ENCODE data around the gene ZNF76.

The ZNF76 gene

GRCh38 chr6:35318196-35319171 lies 58.9 kb downstream of the ZNF76 start:
- Histone ChIP-seq H3K4me3 (ENCODE audit: insufficient read depth, low read length, poor library complexity, severe bottlenecking) (no peak overlapping the region), H3K4me2 (ENCODE audit: low read depth, low read length, poor library complexity, severe bottlenecking) (no peak overlapping the region), H3K36me3 (ENCODE audit: low read length) (no peaks in the 10 kb centered on the region; the same call in 1 of the 2 replicates), H3K27me3 (ENCODE audit: low read length) (no peaks in the 10 kb centered on the region), H3K27ac (ENCODE audit: low read depth, low read length) (no peak overlapping the region), H3K9me3 (ENCODE audit: insufficient read depth, low read length) (no peaks in the 10 kb centered on the region), H3K9ac (ENCODE audit: low read length) (no peak overlapping the region), H3K9me2 (replicated peaks; ENCODE audit: insufficient read depth, low read length) (no peaks in the 10 kb centered on the region), H4K20me1 (ENCODE audit: low read depth, low read length) (no peaks in the 10 kb centered on the region), H2AFZ (ENCODE audit: low read depth, low read length, severe bottlenecking) (no peak overlapping the region), H3F3A (ENCODE audit: insufficient read depth) (peaks cover 6% of the 10 kb centered on the region; the same call in 1 of the 2 replicates), H3K79me2 (ENCODE audit: insufficient read depth, low read length) (no peaks in the 10 kb centered on the region)
- TF ChIP-seq EZH2phosphoT487 (conservative IDR thresholded peaks at IDR 0.05; ENCODE audit: low read length) (no peak), CTCF (IDR thresholded peaks at IDR 0.05; ENCODE audit: insufficient read depth, low read length, poor library complexity, severe bottlenecking) (no peak)

DNA sequence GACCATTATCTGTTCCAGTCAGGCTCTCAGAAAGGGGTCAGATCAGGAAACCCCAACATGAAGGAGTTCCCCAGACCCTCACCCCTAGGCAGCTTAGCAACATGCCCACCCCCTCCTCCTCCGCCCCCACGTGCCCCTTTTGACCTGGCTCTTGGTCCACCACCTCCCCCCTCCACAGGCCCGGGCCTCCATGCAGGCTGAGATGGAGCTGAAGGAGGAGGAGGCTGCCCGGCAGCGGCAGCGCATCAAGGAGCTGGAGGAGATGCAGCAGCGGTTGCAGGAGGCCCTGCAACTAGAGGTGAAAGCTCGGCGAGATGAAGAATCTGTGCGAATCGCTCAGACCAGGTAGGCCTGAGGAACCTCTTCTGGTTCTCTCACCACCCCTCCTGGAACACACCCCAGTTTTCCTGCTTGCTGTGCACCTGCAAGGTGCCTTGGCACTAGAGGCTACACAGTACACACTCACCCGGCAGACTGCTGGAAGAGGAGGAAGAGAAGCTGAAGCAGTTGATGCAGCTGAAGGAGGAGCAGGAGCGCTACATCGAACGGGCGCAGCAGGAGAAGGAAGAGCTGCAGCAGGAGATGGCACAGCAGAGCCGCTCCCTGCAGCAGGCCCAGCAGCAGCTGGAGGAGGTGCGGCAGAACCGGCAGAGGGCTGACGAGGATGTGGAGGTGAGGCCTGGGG lies 60.0 kb downstream of the ZNF76 start:
- no peak overlapping the region for H3K4me3 ChIP-seq (ENCODE audit: insufficient read depth, low read length, poor library complexity, severe bottlenecking)
- H3K9me3 ChIP-seq (ENCODE audit: insufficient read depth, low read length) = no peaks in the 10 kb centered on the region
- no peaks in the 10 kb centered on the region; the same call in 1 of the 2 replicates for H3K36me3 ChIP-seq (ENCODE audit: low read length)
- H3K79me2 ChIP-seq (ENCODE audit: insufficient read depth, low read length) = no peaks in the 10 kb centered on the region
- H2AFZ ChIP-seq (ENCODE audit: low read depth, low read length, severe bottlenecking) = no peak overlapping the region
- no peaks in the 10 kb centered on the region for H3K27me3 ChIP-seq (ENCODE audit: low read length)
- no peak overlapping the region for H3K9ac ChIP-seq (ENCODE audit: low read length)
- 0 out of 2 replicates have a peak, but pooled peaks cover 4% of the 10 kb centered on the region for H3F3A ChIP-seq (ENCODE audit: insufficient read depth)
- TF ChIP-seq CTCF (IDR thresholded peaks at IDR 0.05; ENCODE audit: insufficient read depth, low read length, poor library complexity, severe bottlenecking) = no peak
- no peak for TF ChIP-seq EZH2phosphoT487 (conservative IDR thresholded peaks at IDR 0.05; ENCODE audit: low read length)
- no peak overlapping the region for H3K27ac ChIP-seq (ENCODE audit: low read depth, low read length)
- H3K9me2 ChIP-seq (replicated peaks; ENCODE audit: insufficient read depth, low read length) = no peaks in the 10 kb centered on the region
- H3K4me2 ChIP-seq (ENCODE audit: low read depth, low read length, poor library complexity, severe bottlenecking) = no peak overlapping the region
- no peaks in the 10 kb centered on the region for H4K20me1 ChIP-seq (ENCODE audit: low read depth, low read length)

DNA sequence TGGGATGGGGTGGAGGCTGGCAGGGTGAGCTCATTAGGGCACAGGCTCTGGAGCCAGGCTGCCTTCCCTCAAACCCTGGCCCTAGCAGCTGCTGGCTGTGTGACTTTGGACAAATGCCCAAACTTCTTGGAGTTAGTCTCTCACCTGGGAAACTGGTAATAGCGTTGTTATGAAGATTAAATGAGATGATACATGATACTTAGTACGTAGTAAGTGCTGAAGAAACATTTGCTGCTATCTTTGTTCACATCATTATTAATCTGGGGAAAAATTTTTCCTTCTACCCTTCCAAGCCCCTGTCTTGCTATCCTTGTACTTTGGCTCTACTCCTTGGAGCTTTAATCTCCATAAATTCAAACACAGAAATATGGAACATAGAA lies 60.5 kb downstream of the ZNF76 start:
- Histone ChIP-seq H3K9ac (ENCODE audit: low read length) (no peak overlapping the region), H3F3A (ENCODE audit: insufficient read depth) (0 out of 2 replicates have a peak, but pooled peaks cover 4% of the 10 kb centered on the region), H4K20me1 (ENCODE audit: low read depth, low read length) (no peaks in the 10 kb centered on the region), H3K4me3 (ENCODE audit: insufficient read depth, low read length, poor library complexity, severe bottlenecking) (no peak overlapping the region), H3K79me2 (ENCODE audit: insufficient read depth, low read length) (no peaks in the 10 kb centered on the region), H3K4me2 (ENCODE audit: low read depth, low read length, poor library complexity, severe bottlenecking) (no peak overlapping the region), H3K36me3 (ENCODE audit: low read length) (no peaks in the 10 kb centered on the region; the same call in 1 of the 2 replicates), H3K9me2 (replicated peaks; ENCODE audit: insufficient read depth, low read length) (no peaks in the 10 kb centered on the region), H3K27ac (ENCODE audit: low read depth, low read length) (no peak overlapping the region), H3K9me3 (ENCODE audit: insufficient read depth, low read length) (no peaks in the 10 kb centered on the region), H3K27me3 (ENCODE audit: low read length) (no peaks in the 10 kb centered on the region), H2AFZ (ENCODE audit: low read depth, low read length, severe bottlenecking) (no peak overlapping the region)
- TF ChIP-seq CTCF (IDR thresholded peaks at IDR 0.05; ENCODE audit: insufficient read depth, low read length, poor library complexity, severe bottlenecking) = no peak
- no peak for TF ChIP-seq EZH2phosphoT487 (conservative IDR thresholded peaks at IDR 0.05; ENCODE audit: low read length)
